Activated naive CD4-positive, alpha-beta T cell treated with anti-CD3 and anti-CD28 coated beads, Interleukin-2, amount 10 ng/mL, durations not matched to agents 7 days and 5 days (primary cell): ENCODE measurements around the gene WFDC9.
"Not testable (repeated sequence)": the region's sequence is repeated elsewhere in the genome, so short reads cannot be mapped to it uniquely, and the experiment has no call there.

Source experiments
- CTCF ChIA-PET: fragments of 350-600 bp; sonication (Branson Sonifier 250); formaldehyde crosslinking; loops from one replicate; lab custom pipeline; 2021; ENCODE audit warnings: antibody characterized with exemption; lab: Charles Lee
- DNase-seq: peaks from one replicate; pipeline ENCODE4 v3.0.0-alpha.2; 2020
- H3K27ac Mint-ChIP-seq: one replicate; pipeline ENCODE4 v1.8.0; 2021; ENCODE audit warnings: mild to moderate bottlenecking, moderate library complexity, mixed read lengths
- H3K27me3 Mint-ChIP-seq: one replicate; pipeline ENCODE4 v1.8.0; 2021; ENCODE audit warnings: mild to moderate bottlenecking, mixed read lengths
- H3K36me3 Mint-ChIP-seq: one replicate; pipeline ENCODE4 v1.8.0; 2021; ENCODE audit warnings: mixed read lengths
- H3K4me1 Mint-ChIP-seq: one replicate; pipeline ENCODE4 v1.8.0; 2021; ENCODE audit warnings: mixed read lengths
- H3K4me3 Mint-ChIP-seq: one replicate; pipeline ENCODE4 v1.8.0; 2021; ENCODE audit warnings: mild to moderate bottlenecking, moderate library complexity, mixed read lengths
- H3K9me3 Mint-ChIP-seq: one replicate; pipeline ENCODE4 v1.8.0; 2021; ENCODE audit warnings: mixed read lengths

WFDC9 gene

DNA sequence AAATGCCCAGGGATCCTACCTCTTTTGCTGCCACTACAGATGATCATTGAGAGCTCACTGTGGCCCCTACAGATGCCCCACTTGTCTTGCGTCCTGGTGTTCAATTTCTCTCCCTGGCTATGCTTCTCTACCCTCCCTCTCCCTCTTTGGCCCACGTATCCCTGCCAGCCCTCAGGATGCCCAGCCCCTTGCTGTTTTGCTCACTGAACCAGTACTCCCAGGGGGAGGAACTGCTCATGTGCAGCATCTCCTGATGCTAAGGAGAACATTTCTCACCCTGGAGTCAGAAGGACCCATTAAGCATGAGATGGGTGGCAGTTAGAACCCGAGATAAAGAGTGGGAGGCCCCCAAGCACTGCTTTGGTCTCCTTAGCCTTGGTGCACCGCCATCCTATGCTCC lies at the start of gene WFDC9:
Gene WFDC9, minus strand, starts transcription at position 101 of the 400 bp plus-strand sequence. CDS start 21,103 bp downstream, outside the sequence.
- Mint-ChIP-seq H3K36me3 (no peaks in the 10 kb centered on the region), H3K27me3 (peaks cover 17% of the 10 kb centered on the region), H3K4me1 (no peaks in the 10 kb centered on the region), H3K9me3 (no peaks in the 10 kb centered on the region), H3K4me3 (no peak within 1 kb of the TSS), H3K27ac (no peak within 1 kb of the TSS)
- DNase-seq, result no peak
- CTCF ChIA-PET, result interaction anchor here (0.7 to 0.9 kb wide), 2 partner anchors 12 to 140 kb away, joined by 3 read pairs; no protein-coding TSS in a partner anchor

- no peak overlapping the region for H3K27ac Mint-ChIP-seq
- H3K36me3 Mint-ChIP-seq, result no peaks in the 10 kb centered on the region
- CTCF ChIA-PET, result no interaction called here
- DNase-seq, result no peak
- H3K4me3 Mint-ChIP-seq, result no peak overlapping the region
- H3K9me3 Mint-ChIP-seq, result peaks cover 12% of the 10 kb centered on the region
- H3K4me1 Mint-ChIP-seq, result no peaks in the 10 kb centered on the region
- peaks cover 3% of the 10 kb centered on the region for H3K27me3 Mint-ChIP-seq
Measured at GRCh38 chr20:45679650-45680049, 48.6 kb upstream of the WFDC9 start.

GRCh38 chr20:45672765-45673164 lies 41.7 kb upstream of the WFDC9 start:
- Mint-ChIP-seq H3K27me3 (peaks cover 10% of the 10 kb centered on the region), H3K4me3 (no peak overlapping the region), H3K4me1 (no peaks in the 10 kb centered on the region), H3K36me3 (no peaks in the 10 kb centered on the region), H3K9me3 (no peaks in the 10 kb centered on the region), H3K27ac (no peak overlapping the region)
- no peak for DNase-seq
- CTCF ChIA-PET, result no interaction called here

DNA sequence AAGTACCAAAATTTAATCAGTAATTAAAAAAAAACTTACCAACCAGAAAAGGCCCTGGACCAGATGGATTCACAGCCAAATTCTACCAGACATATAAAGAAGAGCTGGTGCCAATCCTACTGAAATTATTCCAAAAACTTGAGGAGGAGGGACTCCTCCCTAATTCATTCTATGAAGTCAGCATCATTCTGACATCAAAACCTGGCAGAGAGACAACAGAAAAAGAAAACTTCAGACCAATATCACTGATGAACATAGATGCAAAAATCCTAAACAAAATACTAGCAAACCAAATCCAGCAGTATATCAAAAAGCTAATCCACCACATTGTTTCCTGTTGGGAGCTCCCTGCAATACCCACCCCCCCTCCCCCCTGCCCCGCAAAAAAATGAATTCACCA lies 39.1 kb upstream of the WFDC9 start, which contains the start of gene WFDC11:
Gene WFDC11, minus strand, starts transcription at position 101 of the 400 bp plus-strand sequence. CDS start 19,639 bp downstream, outside the sequence.
- no peak within 1 kb of the TSS for H3K4me3 Mint-ChIP-seq
- CTCF ChIA-PET, result no interaction called here
- H3K27me3 Mint-ChIP-seq, result peaks cover 18% of the 10 kb centered on the region
- no peak within 1 kb of the TSS for H3K27ac Mint-ChIP-seq
- no peaks in the 10 kb centered on the region for H3K9me3 Mint-ChIP-seq
- no peaks in the 10 kb centered on the region for H3K4me1 Mint-ChIP-seq
- H3K36me3 Mint-ChIP-seq, result no peaks in the 10 kb centered on the region
- no peak for DNase-seq

DNA sequence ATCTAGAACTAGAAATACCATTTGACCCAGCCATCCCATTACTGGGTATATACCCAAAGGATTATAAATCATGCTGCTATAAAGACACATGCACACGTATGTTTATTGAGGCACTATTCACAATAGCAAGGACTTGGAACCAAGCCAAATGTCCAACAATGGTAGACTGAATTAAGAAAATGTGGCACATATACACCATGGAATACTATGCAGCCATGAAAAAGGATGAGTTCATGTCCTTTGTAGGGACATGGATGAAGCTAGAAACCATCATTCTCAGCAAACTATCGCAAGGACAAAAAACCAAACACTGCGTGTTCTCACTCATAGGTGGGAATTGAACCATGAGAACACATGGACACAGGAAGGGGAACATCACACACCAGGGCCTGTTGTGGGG lies 26.0 kb upstream of the WFDC9 start:
- CTCF ChIA-PET, H3K4me1 Mint-ChIP-seq, H3K4me3 Mint-ChIP-seq, H3K27ac Mint-ChIP-seq, DNase-seq, H3K27me3 Mint-ChIP-seq, H3K36me3 Mint-ChIP-seq, H3K9me3 Mint-ChIP-seq: not testable (repeated sequence)

GRCh38 chr20:45651726-45652125 lies 20.6 kb upstream of the WFDC9 start:
- CTCF ChIA-PET, DNase-seq, H3K4me1 Mint-ChIP-seq: not testable (repeated sequence)

GRCh38 chr20:45649312-45649863 lies 18.3 kb upstream of the WFDC9 start:
- Mint-ChIP-seq H3K4me1 (no peaks in the 10 kb centered on the region), H3K27me3 (peaks cover 8% of the 10 kb centered on the region), H3K9me3 (no peaks in the 10 kb centered on the region), H3K27ac (no peak overlapping the region), H3K36me3 (no peaks in the 10 kb centered on the region), H3K4me3 (no peak overlapping the region)
- no peak for DNase-seq
- CTCF ChIA-PET, result interaction anchor here (0.6 kb wide), 1 partner anchor 121 kb away, joined by 3 read pairs; no protein-coding TSS in a partner anchor

More at GRCh38 chr20:45651726-45652125, 20.6 kb upstream of the WFDC9 start:
- H3K9me3 Mint-ChIP-seq, H3K36me3 Mint-ChIP-seq, H3K4me3 Mint-ChIP-seq, H3K27ac Mint-ChIP-seq, H3K27me3 Mint-ChIP-seq: not testable (repeated sequence)

GRCh38 chr20:45647441-45648050 lies 16.5 kb upstream of the WFDC9 start:
- DNase-seq, result no peak
- H3K4me3 Mint-ChIP-seq, result no peak overlapping the region
- no peaks in the 10 kb centered on the region for H3K9me3 Mint-ChIP-seq
- no peaks in the 10 kb centered on the region for H3K4me1 Mint-ChIP-seq
- no peak overlapping the region for H3K27ac Mint-ChIP-seq
- no peaks in the 10 kb centered on the region for H3K36me3 Mint-ChIP-seq
- CTCF ChIA-PET, result no interaction called here
- H3K27me3 Mint-ChIP-seq, result peaks cover 7% of the 10 kb centered on the region

GRCh38 chr20:45646875-45647274 lies 15.8 kb upstream of the WFDC9 start:
- Mint-ChIP-seq H3K4me3 (no peak overlapping the region), H3K4me1 (no peaks in the 10 kb centered on the region), H3K27ac (no peak overlapping the region), H3K27me3 (no peaks in the 10 kb centered on the region), H3K9me3 (no peaks in the 10 kb centered on the region), H3K36me3 (no peaks in the 10 kb centered on the region)
- no peak for DNase-seq
- CTCF ChIA-PET, result no interaction called here

DNA sequence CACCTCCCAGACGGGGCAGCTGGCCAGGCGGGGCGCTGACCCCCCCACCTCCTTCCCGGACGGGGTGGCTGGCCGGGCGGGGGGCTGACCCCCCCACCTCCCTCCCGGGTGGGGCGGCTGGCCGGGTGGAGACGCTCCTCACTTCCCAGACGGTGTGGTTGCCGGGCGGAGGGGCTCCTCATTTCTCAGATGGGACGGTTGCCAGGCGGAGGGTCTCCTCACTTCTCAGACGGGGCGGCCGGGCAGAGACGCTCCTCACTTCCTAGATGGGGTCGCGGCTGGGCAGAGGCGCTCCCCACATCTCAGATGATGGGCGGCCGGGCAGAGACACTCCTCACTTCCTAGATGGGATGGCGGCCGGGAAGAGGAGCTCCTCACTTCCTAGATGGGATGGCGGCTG lies 14.8 kb upstream of the WFDC9 start:
- DNase-seq, H3K27me3 Mint-ChIP-seq, H3K4me1 Mint-ChIP-seq, H3K4me3 Mint-ChIP-seq, CTCF ChIA-PET, H3K27ac Mint-ChIP-seq, H3K36me3 Mint-ChIP-seq, H3K9me3 Mint-ChIP-seq: not testable (repeated sequence)

DNA sequence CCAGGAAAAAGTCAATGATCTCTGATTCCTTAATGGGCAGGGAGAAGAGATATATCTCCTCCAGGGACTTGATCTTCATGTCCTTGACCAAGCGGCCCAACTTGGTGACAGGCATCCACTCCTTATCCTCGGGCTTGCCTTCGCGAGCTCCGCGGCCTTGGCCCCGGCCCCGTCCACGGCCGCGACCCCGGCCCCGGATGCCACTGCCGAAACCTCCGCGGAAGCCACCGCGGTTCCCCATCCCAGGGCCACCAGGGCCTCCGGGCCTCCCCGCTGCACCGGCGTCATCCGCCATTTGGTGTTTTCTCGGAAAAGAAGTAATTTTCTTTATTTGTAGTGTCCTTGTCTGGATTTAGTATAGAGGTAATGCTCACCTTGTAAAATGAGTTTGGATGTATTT lies 10.0 kb upstream of the WFDC9 start:
- H3K9me3 Mint-ChIP-seq, DNase-seq, H3K27me3 Mint-ChIP-seq, H3K36me3 Mint-ChIP-seq, H3K4me1 Mint-ChIP-seq, CTCF ChIA-PET, H3K27ac Mint-ChIP-seq, H3K4me3 Mint-ChIP-seq: not testable (repeated sequence)

DNA sequence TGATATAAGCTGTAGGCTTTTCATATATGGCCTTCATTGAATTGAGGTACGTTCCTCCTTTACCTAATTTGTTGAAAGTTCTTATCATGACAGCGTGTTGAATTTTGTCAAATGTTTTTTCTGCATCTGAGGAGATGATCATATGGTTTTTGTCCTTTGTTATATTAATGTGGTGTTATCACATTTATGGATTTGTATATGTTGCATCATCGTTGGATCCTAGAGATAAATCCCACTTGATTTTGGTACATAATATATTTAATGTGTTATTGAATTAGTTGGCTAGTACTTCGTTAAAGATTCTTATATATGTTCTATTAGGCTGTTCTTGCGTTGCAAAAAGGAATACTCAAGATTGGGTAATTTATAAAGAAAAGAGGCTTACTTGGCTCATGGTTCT lies 8.6 kb upstream of the WFDC9 start:
- H3K27me3 Mint-ChIP-seq, result no peaks in the 10 kb centered on the region
- H3K36me3 Mint-ChIP-seq, result no peaks in the 10 kb centered on the region
- DNase-seq, result no peak
- no peaks in the 10 kb centered on the region for H3K4me1 Mint-ChIP-seq
- H3K27ac Mint-ChIP-seq, result no peak overlapping the region
- no peak overlapping the region for H3K4me3 Mint-ChIP-seq
- CTCF ChIA-PET, result no interaction called here
- no peaks in the 10 kb centered on the region for H3K9me3 Mint-ChIP-seq

- CTCF ChIA-PET, result no interaction called here
- H3K4me1 Mint-ChIP-seq, result no peaks in the 10 kb centered on the region
- no peak overlapping the region for H3K4me3 Mint-ChIP-seq
- no peaks in the 10 kb centered on the region for H3K9me3 Mint-ChIP-seq
- no peaks in the 10 kb centered on the region for H3K36me3 Mint-ChIP-seq
- no peak overlapping the region for H3K27ac Mint-ChIP-seq
- peaks cover 8% of the 10 kb centered on the region for H3K27me3 Mint-ChIP-seq
- DNase-seq, result no peak
Measured at GRCh38 chr20:45636513-45636912, 5.4 kb upstream of the WFDC9 start.

GRCh38 chr20:45630371-45630770 lies 713 bp downstream of the WFDC9 start:
- Mint-ChIP-seq H3K27ac (no peak overlapping the region), H3K9me3 (no peaks in the 10 kb centered on the region), H3K4me3 (no peak overlapping the region), H3K36me3 (no peaks in the 10 kb centered on the region), H3K4me1 (no peaks in the 10 kb centered on the region), H3K27me3 (peaks cover 17% of the 10 kb centered on the region)
- DNase-seq, result no peak
- CTCF ChIA-PET, result interaction anchor here (0.7 to 1.4 kb wide), 3 partner anchors 12 to 140 kb away, joined by 3 read pairs; no protein-coding TSS in a partner anchor

DNA sequence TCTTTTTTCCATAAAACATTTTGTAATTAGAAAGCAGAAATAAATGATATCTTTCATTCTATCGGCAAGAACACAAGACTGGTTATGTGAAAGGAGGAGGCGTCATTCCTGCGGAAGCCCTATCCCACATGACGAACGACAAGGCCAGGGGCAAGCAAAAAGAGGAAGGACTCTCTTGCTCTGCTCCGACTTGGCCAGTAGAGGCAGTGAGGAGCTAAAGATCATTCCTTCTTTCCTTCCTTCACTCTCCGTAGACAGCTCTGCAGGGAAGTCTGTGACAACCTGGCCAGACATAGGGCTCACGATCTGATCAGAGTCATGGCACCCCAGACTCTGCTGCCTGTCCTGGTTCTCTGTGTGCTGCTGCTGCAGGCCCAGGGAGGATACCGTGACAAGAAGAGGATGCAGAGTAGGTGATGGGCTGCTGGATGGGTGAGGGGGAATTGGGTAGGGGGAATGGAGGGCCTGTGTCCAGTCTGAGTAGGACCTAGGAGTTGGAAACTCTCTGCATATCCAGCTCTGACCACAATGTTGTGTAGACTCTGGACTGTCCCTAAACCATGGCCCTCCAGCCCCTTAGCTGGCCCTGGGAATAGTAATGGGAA lies 1.5 kb downstream of the WFDC9 start, which contains the start of gene WFDC10A:
Gene WFDC10A, plus strand, starts transcription at position 244 of the 605 bp plus-strand sequence. Its CDS starts 75 bp downstream, at position 319.
- Mint-ChIP-seq H3K4me1 (no peaks in the 10 kb centered on the region), H3K36me3 (no peaks in the 10 kb centered on the region), H3K27ac (no peak within 1 kb of the TSS), H3K9me3 (no peaks in the 10 kb centered on the region), H3K27me3 (peaks cover 17% of the 10 kb centered on the region), H3K4me3 (no peak within 1 kb of the TSS)
- CTCF ChIA-PET, result interaction anchor here (1.0 to 2.6 kb wide), 5 partner anchors 20 to 154 kb away, joined by 3 to 12 read pairs (median 3); no protein-coding TSS in a partner anchor
- peak; percentile 28 for DNase-seq
